T-helper 1 cell (primary cell): Measurements from ENCODE around the gene STEAP1B.

Experiments used
- DNase-seq, 5 donors: peaks; one replicate each; pipeline ENCODE4 v3.0.0-alpha.2; 2012 to 2020

Gene STEAP1B

GRCh38 chr7:22427855-22428254, 72.1 kb downstream of the STEAP1B start:
- DNase-seq, result no peak

- no peak for DNase-seq
These were observed 72.9 kb downstream of the STEAP1B start for GRCh38 chr7:22427104-22427503.

GRCh38 chr7:22426463-22427094, 73.4 kb downstream of the STEAP1B start:
- no peak for DNase-seq

GRCh38 chr7:22425361-22425760, 74.6 kb downstream of the STEAP1B start:
- no peak for DNase-seq

- no peak for DNase-seq
These were observed 77.0 kb downstream of the STEAP1B start for GRCh38 chr7:22422831-22423615.

GRCh38 chr7:22420973-22421635, 78.9 kb downstream of the STEAP1B start:
- no peak for DNase-seq

GRCh38 chr7:22420008-22420407, 80.0 kb downstream of the STEAP1B start:
- no peak for DNase-seq

- DNase-seq, result no peak
These were observed 80.5 kb downstream of the STEAP1B start for GRCh38 chr7:22419488-22419887.

- DNase-seq, result no peak
These were observed 81.5 kb downstream of the STEAP1B start for GRCh38 chr7:22418251-22419046.

- DNase-seq, result no peak
These were observed 82.1 kb downstream of the STEAP1B start for GRCh38 chr7:22417841-22418240.

GRCh38 chr7:22417349-22417748, 82.6 kb downstream of the STEAP1B start:
- no peak for DNase-seq

GRCh38 chr7:22414424-22414823, 85.6 kb downstream of the STEAP1B start:
- no peak for DNase-seq

GRCh38 chr7:22413211-22413610, 86.8 kb downstream of the STEAP1B start:
- DNase-seq, result no peak

GRCh38 chr7:22411977-22412693, 87.9 kb downstream of the STEAP1B start:
- no peak for DNase-seq

- no peak for DNase-seq
These were observed 93.3 kb downstream of the STEAP1B start for GRCh38 chr7:22406715-22407114.

GRCh38 chr7:22404421-22405023, 95.5 kb downstream of the STEAP1B start:
- no peak for DNase-seq

- no peak for DNase-seq
These were observed 96.6 kb downstream of the STEAP1B start for GRCh38 chr7:22403344-22403743.

GRCh38 chr7:22402250-22402649, 97.7 kb downstream of the STEAP1B start:
- DNase-seq, result peak in 1 of 5 donors; percentile 51

- DNase-seq, result no peak
These were observed 98.9 kb downstream of the STEAP1B start for GRCh38 chr7:22400936-22401553.

- DNase-seq, result no peak
These were observed 99.7 kb downstream of the STEAP1B start for GRCh38 chr7:22400150-22400814.

- no peak for DNase-seq
These were observed 100.4 kb downstream of the STEAP1B start for GRCh38 chr7:22399546-22399945.
